Measurements from ENCODE around the gene MKRN2OS.

The MKRN2OS gene

DNA sequence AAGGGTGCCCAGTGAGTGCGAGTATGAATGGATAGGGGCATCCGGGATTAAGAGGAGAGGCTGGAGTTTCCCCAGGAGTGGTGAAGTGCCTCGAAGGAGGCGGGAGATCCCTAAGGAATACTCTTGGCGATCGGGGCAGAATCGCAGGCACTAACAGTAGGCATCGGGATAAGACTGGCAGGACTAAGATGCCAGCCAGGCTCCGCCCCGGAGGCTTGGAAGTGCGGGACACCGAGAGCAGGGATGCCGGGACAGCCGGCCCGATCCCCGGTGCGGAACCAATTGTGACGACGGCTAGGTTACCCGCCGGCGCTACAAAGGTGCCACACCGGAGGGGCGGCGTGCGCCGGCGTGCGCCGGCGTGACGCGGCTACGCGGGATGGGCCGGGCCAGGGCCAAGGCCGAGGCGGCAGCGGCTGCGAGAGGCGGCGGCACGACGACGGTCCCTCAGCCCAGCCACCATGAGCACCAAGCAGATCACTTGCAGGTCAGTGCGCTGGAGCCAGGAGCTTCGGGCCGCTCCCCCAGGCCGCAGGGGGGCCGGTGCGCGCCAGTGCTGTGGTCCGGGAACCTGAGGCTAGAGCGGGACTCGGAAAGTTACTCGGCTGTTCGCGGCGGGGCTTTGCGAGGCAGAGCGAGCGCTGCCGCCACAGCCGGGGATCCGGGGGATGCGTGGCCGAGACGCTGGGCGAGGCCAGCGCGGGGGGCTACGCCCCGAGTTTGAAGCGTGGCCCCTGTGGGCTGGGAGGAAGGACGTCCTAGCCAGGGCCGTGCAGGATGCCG, 11.6 kb upstream of the MKRN2OS start, which contains the start of gene MKRN2 (continued):
- peak; percentile 77 for TF ChIP-seq ZNF629 (tag by site-specific recombination; IDR thresholded peaks at IDR 0.05)
- no peak for TF ChIP-seq ZNF48 (tag by site-specific recombination; IDR thresholded peaks at IDR 0.05)
- TF ChIP-seq ZNF571 (tag by site-specific recombination; IDR thresholded peaks at IDR 0.05): no peak
- TF ChIP-seq ZNF600 (tag by site-specific recombination; IDR thresholded peaks at IDR 0.05): peak; percentile 91
- peak; percentile 77 for TF ChIP-seq ZNF324 (tag by site-specific recombination; IDR thresholded peaks at IDR 0.05)
- TF ChIP-seq ZNF37A (tag by site-specific recombination; IDR thresholded peaks at IDR 0.05): peak; percentile 44; the same call in 1 of the 2 replicates
- TF ChIP-seq ZNF174 (tag by site-specific recombination; IDR thresholded peaks at IDR 0.05): no peak
- TF ChIP-seq ZNF114 (tag by site-specific recombination; IDR thresholded peaks at IDR 0.05): no peak
- peak; percentile 98 for TF ChIP-seq IKZF3 (tag by site-specific recombination; IDR thresholded peaks at IDR 0.05)
- TF ChIP-seq ZNF19 (tag by site-specific recombination; IDR thresholded peaks at IDR 0.05; ENCODE audit: low read depth): no peak
- no peak for TF ChIP-seq ZNF433 (tag by site-specific recombination; IDR thresholded peaks at IDR 0.05; ENCODE audit: low read depth)
- TF ChIP-seq, protein P1, sequence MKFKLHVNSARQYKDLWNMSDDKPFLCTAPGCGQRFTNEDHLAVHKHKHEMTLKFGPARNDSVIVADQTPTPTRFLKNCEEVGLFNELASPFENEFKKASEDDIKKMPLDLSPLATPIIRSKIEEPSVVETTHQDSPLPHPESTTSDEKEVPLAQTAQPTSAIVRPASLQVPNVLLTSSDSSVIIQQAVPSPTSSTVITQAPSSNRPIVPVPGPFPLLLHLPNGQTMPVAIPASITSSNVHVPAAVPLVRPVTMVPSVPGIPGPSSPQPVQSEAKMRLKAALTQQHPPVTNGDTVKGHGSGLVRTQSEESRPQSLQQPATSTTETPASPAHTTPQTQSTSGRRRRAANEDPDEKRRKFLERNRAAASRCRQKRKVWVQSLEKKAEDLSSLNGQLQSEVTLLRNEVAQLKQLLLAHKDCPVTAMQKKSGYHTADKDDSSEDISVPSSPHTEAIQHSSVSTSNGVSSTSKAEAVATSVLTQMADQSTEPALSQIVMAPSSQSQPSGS (tag by site-specific recombination; IDR thresholded peaks at IDR 0.05; ENCODE audit: low read depth): no peak
- TF ChIP-seq ZNF354C (tag by site-specific recombination; IDR thresholded peaks at IDR 0.05; ENCODE audit: borderline replicate concordance, low read depth): no peak
- TF ChIP-seq, protein P2, sequence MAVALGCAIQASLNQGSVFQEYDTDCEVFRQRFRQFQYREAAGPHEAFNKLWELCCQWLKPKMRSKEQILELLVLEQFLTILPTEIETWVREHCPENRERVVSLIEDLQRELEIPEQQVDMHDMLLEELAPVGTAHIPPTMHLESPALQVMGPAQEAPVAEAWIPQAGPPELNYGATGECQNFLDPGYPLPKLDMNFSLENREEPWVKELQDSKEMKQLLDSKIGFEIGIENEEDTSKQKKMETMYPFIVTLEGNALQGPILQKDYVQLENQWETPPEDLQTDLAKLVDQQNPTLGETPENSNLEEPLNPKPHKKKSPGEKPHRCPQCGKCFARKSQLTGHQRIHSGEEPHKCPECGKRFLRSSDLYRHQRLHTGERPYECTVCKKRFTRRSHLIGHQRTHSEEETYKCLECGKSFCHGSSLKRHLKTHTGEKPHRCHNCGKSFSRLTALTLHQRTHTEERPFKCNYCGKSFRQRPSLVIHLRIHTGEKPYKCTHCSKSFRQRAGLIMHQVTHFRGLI (tag by site-specific recombination; IDR thresholded peaks at IDR 0.05): peak; percentile 51; the same call in 1 of the 2 replicates
- peak; percentile 89 for TF ChIP-seq KLF16 (tag by site-specific recombination; IDR thresholded peaks at IDR 0.05)
- TF ChIP-seq SP3 (tag by site-specific recombination; IDR thresholded peaks at IDR 0.05): peak; percentile 83
- TF ChIP-seq ZBTB26 (tag by site-specific recombination; optimal IDR thresholded peaks at IDR 0.05): peak; percentile 97
- peak; percentile 72 for TF ChIP-seq ZNF596 (tag by site-specific recombination; IDR thresholded peaks at IDR 0.05)
- TF ChIP-seq HOXC10 (CRISPR knock-in tag; IDR thresholded peaks at IDR 0.05): no peak
- no peak for TF ChIP-seq PRDM1 (tag by site-specific recombination; IDR thresholded peaks at IDR 0.05)
- TF ChIP-seq ZNF202 (tag by site-specific recombination; IDR thresholded peaks at IDR 0.05; ENCODE audit: borderline replicate concordance): no peak
- TF ChIP-seq SETDB1 (IDR thresholded peaks at IDR 0.05; ENCODE audit: insufficient read length, low read length): no peak
- TF ChIP-seq REPIN1 (tag by site-specific recombination; IDR thresholded peaks at IDR 0.05; ENCODE audit: low read depth): peak; percentile 35; the same call in 1 of the 2 replicates
- TF ChIP-seq, protein P3, sequence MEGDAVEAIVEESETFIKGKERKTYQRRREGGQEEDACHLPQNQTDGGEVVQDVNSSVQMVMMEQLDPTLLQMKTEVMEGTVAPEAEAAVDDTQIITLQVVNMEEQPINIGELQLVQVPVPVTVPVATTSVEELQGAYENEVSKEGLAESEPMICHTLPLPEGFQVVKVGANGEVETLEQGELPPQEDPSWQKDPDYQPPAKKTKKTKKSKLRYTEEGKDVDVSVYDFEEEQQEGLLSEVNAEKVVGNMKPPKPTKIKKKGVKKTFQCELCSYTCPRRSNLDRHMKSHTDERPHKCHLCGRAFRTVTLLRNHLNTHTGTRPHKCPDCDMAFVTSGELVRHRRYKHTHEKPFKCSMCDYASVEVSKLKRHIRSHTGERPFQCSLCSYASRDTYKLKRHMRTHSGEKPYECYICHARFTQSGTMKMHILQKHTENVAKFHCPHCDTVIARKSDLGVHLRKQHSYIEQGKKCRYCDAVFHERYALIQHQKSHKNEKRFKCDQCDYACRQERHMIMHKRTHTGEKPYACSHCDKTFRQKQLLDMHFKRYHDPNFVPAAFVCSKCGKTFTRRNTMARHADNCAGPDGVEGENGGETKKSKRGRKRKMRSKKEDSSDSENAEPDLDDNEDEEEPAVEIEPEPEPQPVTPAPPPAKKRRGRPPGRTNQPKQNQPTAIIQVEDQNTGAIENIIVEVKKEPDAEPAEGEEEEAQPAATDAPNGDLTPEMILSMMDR (tag by site-specific recombination; IDR thresholded peaks at IDR 0.05): peak; percentile 70
- TF ChIP-seq ZNF664 (tag by site-specific recombination; IDR thresholded peaks at IDR 0.05): peak; percentile 6; the same call in 1 of the 2 replicates
- TF ChIP-seq EGR2 (tag by site-specific recombination; IDR thresholded peaks at IDR 0.05; ENCODE audit: low read depth): no peak
- TF ChIP-seq SP7 (tag by site-specific recombination; IDR thresholded peaks at IDR 0.05): peak; percentile 88
- TF ChIP-seq ZNF214 (tag by site-specific recombination; IDR thresholded peaks at IDR 0.05; ENCODE audit: borderline replicate concordance): no peak
- TF ChIP-seq ZNF391 (tag by site-specific recombination; IDR thresholded peaks at IDR 0.05; ENCODE audit: borderline replicate concordance, low read depth): peak; percentile 90; the same call in 1 of the 2 replicates
- no peak for TF ChIP-seq ZNF830 (tag by site-specific recombination; IDR thresholded peaks at IDR 0.05; ENCODE audit: low read depth)
- TF ChIP-seq ZNF133 (tag by site-specific recombination; IDR thresholded peaks at IDR 0.05): no peak
- TF ChIP-seq ZNF747 (tag by site-specific recombination; IDR thresholded peaks at IDR 0.05): no peak
- peak; percentile 34; the same call in 1 of the 2 replicates for TF ChIP-seq ZNF398 (tag by site-specific recombination; IDR thresholded peaks at IDR 0.05)

Measured in HEK293 (cell line).